Measurements from ENCODE around the gene CDKAL1. TPM values are rescaled to one million over a fixed set of nuclear protein-coding genes. Genes with fewer than 3 reads are reported as not detected.
"Not testable (repeated sequence)": the region's sequence is repeated elsewhere in the genome, so short reads cannot be mapped to it uniquely, and the experiment has no call there.

The CDKAL1 gene
- total and polyA plus RNA-seq, 2 donors: 9.8 to 19.9 TPM

DNA sequence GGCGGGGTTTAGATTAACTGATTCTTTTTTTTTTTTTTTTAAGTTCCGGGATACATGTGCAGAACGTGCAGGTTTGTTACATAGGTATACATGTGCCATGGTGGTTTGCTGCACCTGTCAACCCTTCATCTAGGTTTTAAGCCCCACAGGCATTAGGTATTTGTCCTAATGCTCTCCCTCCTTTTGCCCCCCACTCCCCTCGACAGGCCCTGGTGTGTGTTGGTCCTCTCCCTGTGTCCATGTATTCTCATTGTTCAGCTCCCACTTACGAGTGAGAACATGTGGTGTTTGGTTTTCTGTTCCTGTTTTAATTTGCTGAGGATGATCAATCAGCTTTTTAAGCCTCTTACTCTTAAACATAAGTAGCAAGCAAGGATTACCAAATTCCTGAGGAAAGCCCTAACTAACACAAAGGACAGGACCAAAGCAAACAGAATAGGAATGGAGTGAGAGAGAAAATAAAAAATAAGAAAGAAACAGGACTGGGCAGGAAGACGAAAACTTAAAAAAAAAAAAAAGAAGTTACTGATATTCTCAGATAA lies 558.0 kb downstream of the CDKAL1 start:
- 97% methylated on average over 6 of the region's 6 CpGs for WGBS
- H3K9me3 ChIP-seq (ENCODE audit: control insufficient read depth in 2 of 2, insufficient read depth in 1 of 2, low read length in 1 of 2); H3K27me3 ChIP-seq (ENCODE audit: control insufficient read depth in 2 of 2, insufficient read depth in 1 of 2, low read length in 1 of 2); H3K36me3 ChIP-seq (ENCODE audit: control insufficient read depth in 2 of 2, insufficient read depth in 2 of 2, low read length in 1 of 2); H3K27ac ChIP-seq (ENCODE audit: low read depth in 1 of 2, low read length in 1 of 2); H3K4me3 ChIP-seq (ENCODE audit: low read length in 2 of 2); DNase-seq (ENCODE audit: low read depth in 6 of 9, low spot score in 9 of 9); H3K4me1 ChIP-seq (ENCODE audit: control insufficient read depth in 2 of 2, insufficient read depth in 2 of 2, low read length in 2 of 2): not testable (repeated sequence)

DNA sequence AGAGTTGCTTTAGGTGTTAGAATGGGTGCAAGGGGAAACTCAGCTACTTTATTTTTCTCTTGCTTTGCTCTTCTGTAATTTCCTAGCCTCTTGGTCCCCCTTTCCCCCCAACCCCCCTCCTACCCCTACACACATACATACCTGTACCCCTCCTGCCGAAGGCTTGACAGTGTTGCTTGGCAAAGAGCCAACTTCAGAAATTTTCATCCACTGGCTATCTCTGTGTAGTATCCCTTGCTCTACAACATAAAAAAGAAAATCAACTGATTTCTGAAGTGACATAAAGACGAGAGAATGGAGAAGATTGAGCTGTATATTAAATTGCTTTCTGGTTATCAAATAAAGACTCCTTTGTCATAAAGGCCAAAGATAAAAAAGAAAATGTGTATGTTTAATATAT lies 561.2 kb downstream of the CDKAL1 start:
- no peak for DNase-seq (ENCODE audit: low read depth in 6 of 9, low spot score in 9 of 9)
- Histone ChIP-seq H3K27me3 (ENCODE audit: control insufficient read depth in 2 of 2, insufficient read depth in 1 of 2, low read length in 1 of 2) (no peaks in the 10 kb centered on the region), H3K36me3 (ENCODE audit: control insufficient read depth in 2 of 2, insufficient read depth in 2 of 2, low read length in 1 of 2) (no peaks in the 10 kb centered on the region), H3K4me1 (ENCODE audit: control insufficient read depth in 2 of 2, insufficient read depth in 2 of 2, low read length in 2 of 2) (no peaks in the 10 kb centered on the region), H3K27ac (ENCODE audit: low read depth in 1 of 2, low read length in 1 of 2) (no peak overlapping the region), H3K9me3 (ENCODE audit: control insufficient read depth in 2 of 2, insufficient read depth in 1 of 2, low read length in 1 of 2) (no peaks in the 10 kb centered on the region), H3K4me3 (ENCODE audit: low read length in 2 of 2) (no peak overlapping the region)
- WGBS: 93% methylated on average over 2 of the region's 2 CpGs

DNA sequence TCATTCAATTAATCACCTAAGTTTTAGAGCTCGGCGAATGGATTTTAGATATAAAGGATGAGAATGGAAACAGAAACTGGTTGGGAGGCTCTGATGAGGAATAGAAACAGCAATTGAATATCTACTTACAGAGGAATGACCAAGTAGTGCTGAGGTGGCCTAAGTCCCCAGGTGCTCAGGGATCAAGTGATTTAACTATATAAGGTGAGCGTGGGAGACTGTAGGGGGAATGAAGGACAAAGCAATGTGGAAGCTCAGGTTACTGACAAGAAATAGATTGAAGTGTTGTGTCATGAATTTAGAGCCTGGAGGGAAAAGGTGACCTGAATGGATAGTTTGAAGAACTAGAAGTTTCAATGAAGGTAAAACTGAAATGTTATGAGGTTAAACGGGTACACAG lies 563.9 kb downstream of the CDKAL1 start:
- no peak for DNase-seq (ENCODE audit: low read depth in 6 of 9, low spot score in 9 of 9)
- Histone ChIP-seq H3K27me3 (ENCODE audit: control insufficient read depth in 2 of 2, insufficient read depth in 1 of 2, low read length in 1 of 2) (no peaks in the 10 kb centered on the region), H3K9me3 (ENCODE audit: control insufficient read depth in 2 of 2, insufficient read depth in 1 of 2, low read length in 1 of 2) (no peaks in the 10 kb centered on the region), H3K36me3 (ENCODE audit: control insufficient read depth in 2 of 2, insufficient read depth in 2 of 2, low read length in 1 of 2) (no peaks in the 10 kb centered on the region), H3K4me1 (ENCODE audit: control insufficient read depth in 2 of 2, insufficient read depth in 2 of 2, low read length in 2 of 2) (peaks cover 0 to 7% of the 10 kb centered on the region in 2 donors), H3K27ac (ENCODE audit: low read depth in 1 of 2, low read length in 1 of 2) (no peak overlapping the region), H3K4me3 (ENCODE audit: low read length in 2 of 2) (no peak overlapping the region)
- 97% methylated on average over 4 of the region's 4 CpGs for WGBS

DNA sequence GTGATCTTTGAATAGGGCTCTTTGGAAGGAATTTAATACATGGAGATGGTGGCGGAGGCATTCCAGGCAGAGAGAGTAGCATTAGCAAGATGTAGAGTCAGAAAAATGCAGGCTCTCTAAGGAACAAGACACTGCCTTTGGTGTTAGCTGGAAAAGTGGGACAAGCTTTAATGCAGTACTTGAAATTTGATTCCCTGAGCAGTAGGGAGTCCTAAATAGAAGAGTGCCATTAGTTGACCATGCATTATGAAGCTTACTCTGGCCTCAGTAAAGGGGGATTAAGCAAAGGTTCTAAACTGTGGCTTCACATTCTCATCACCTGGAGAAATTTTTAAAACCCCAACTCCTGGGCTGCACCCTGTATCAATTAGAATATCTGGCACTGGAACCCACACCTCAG lies 564.5 kb downstream of the CDKAL1 start:
- Histone ChIP-seq H3K27ac (ENCODE audit: low read depth in 1 of 2, low read length in 1 of 2) (no peak overlapping the region), H3K27me3 (ENCODE audit: control insufficient read depth in 2 of 2, insufficient read depth in 1 of 2, low read length in 1 of 2) (no peaks in the 10 kb centered on the region), H3K36me3 (ENCODE audit: control insufficient read depth in 2 of 2, insufficient read depth in 2 of 2, low read length in 1 of 2) (no peaks in the 10 kb centered on the region), H3K4me3 (ENCODE audit: low read length in 2 of 2) (no peak overlapping the region), H3K4me1 (ENCODE audit: control insufficient read depth in 2 of 2, insufficient read depth in 2 of 2, low read length in 2 of 2) (peaks cover 0 to 7% of the 10 kb centered on the region in 2 donors), H3K9me3 (ENCODE audit: control insufficient read depth in 2 of 2, insufficient read depth in 1 of 2, low read length in 1 of 2) (no peaks in the 10 kb centered on the region)
- DNase-seq (ENCODE audit: low read depth in 6 of 9, low spot score in 9 of 9): no peak
- WGBS: 100% methylated on average over 1 of the region's 1 CpG

DNA sequence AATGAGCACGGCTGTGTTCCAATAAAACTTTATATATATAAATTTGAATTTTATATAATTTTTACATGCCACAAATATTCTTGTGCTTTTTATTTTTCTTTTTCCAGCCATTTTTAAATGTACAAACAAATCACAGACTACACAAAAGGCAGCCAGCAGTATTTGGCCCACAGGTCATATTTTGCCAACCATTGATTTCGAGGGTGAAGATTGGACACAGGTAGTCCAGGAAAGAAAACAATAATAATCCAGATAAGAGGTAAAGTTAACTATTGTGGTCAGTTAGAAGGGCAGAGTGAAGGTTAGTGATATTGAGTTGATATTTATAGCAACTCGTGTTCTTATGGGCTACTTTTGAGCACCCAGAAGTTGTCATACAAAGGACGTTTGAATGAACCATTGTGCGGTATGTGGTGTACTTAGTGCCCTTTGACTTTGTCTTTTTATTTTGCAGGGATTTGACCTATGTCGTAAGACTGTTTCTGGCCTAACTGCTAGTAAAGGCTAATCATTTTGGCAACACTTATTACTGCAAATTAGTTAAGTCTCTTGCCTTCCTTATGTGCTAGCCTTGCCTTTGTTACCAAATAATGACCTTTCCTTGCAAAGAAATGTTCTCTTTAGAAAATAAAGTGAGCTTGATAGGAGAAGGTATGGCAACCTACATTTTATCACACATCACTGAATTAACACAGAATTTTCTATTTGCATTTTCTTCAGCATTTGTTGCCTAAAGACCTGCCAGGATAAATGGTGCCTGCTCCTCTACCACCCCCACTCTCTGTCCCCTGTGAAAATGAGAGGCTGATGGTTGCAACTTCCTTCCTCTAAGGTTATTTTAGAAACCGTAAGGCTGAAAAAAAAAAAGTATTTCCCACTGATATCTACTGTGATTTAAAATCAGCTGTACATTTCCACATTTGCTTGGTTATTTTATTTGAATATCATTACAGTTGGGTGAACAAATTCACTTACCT lies 565.4 kb downstream of the CDKAL1 start:
- Histone ChIP-seq H3K27ac (ENCODE audit: low read depth in 1 of 2, low read length in 1 of 2) (no peak overlapping the region), H3K4me3 (ENCODE audit: low read length in 2 of 2) (no peak overlapping the region), H3K4me1 (ENCODE audit: control insufficient read depth in 2 of 2, insufficient read depth in 2 of 2, low read length in 2 of 2) (peaks cover 0 to 7% of the 10 kb centered on the region in 2 donors), H3K36me3 (ENCODE audit: control insufficient read depth in 2 of 2, insufficient read depth in 2 of 2, low read length in 1 of 2) (no peaks in the 10 kb centered on the region), H3K9me3 (ENCODE audit: control insufficient read depth in 2 of 2, insufficient read depth in 1 of 2, low read length in 1 of 2) (no peaks in the 10 kb centered on the region), H3K27me3 (ENCODE audit: control insufficient read depth in 2 of 2, insufficient read depth in 1 of 2, low read length in 1 of 2) (no peaks in the 10 kb centered on the region)
- 87% methylated on average over 7 of the region's 7 CpGs for WGBS
- DNase-seq (ENCODE audit: low read depth in 6 of 9, low spot score in 9 of 9): peak in 2 of 9 donors; percentile 10 to 27

DNA sequence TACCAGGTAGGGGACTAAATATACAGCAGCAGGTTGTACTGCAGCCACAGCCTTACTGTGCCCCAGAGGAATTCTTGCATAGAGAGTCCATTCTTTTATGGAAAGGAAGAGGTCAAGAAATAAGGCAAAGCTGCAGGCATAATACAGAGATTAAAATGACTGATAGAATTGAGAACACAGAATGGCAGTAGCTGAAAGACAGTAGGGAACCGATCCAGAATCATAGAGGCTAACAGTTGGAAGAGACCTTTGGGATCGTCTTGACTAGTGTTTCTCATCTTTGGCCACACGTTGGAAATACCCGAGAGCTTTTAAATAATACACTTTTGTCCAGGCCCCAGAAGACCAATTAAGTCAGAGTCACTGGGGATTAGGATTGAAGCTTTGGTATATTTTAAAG lies 566.7 kb downstream of the CDKAL1 start:
- no peak for DNase-seq (ENCODE audit: low read depth in 6 of 9, low spot score in 9 of 9)
- Histone ChIP-seq H3K36me3 (ENCODE audit: control insufficient read depth in 2 of 2, insufficient read depth in 2 of 2, low read length in 1 of 2) (no peaks in the 10 kb centered on the region), H3K27ac (ENCODE audit: low read depth in 1 of 2, low read length in 1 of 2) (no peak overlapping the region), H3K4me1 (ENCODE audit: control insufficient read depth in 2 of 2, insufficient read depth in 2 of 2, low read length in 2 of 2) (peaks cover 0 to 7% of the 10 kb centered on the region in 2 donors), H3K27me3 (ENCODE audit: control insufficient read depth in 2 of 2, insufficient read depth in 1 of 2, low read length in 1 of 2) (no peaks in the 10 kb centered on the region), H3K4me3 (ENCODE audit: low read length in 2 of 2) (no peak overlapping the region), H3K9me3 (ENCODE audit: control insufficient read depth in 2 of 2, insufficient read depth in 1 of 2, low read length in 1 of 2) (no peaks in the 10 kb centered on the region)
- WGBS: over 99% methylated on average over 4 of the region's 4 CpGs

DNA sequence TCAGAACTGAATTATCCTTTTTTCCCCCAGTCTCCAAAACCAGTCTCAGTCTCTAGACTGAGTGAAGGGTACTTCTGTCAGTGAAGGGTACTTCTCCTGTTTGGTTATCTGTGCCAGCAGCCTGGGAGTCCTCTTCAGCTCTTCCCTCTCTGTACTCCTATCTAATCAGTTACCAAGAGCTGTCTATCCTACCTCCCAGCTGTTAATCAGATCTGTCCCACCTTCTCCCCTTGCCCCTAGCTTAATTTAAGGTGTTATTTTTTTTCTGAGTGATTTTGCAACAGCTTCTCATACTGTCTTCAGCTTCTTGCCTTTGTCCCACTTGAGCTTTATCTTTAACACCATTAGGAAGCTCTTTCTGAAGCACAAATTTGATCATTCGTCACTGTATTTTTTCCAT lies 567.4 kb downstream of the CDKAL1 start:
- H3K4me3 ChIP-seq (ENCODE audit: low read length in 2 of 2): no peak overlapping the region
- no peak overlapping the region for H3K27ac ChIP-seq (ENCODE audit: low read depth in 1 of 2, low read length in 1 of 2)
- no peaks in the 10 kb centered on the region for H3K27me3 ChIP-seq (ENCODE audit: control insufficient read depth in 2 of 2, insufficient read depth in 1 of 2, low read length in 1 of 2)
- H3K36me3 ChIP-seq (ENCODE audit: control insufficient read depth in 2 of 2, insufficient read depth in 2 of 2, low read length in 1 of 2): no peaks in the 10 kb centered on the region
- no peaks in the 10 kb centered on the region for H3K9me3 ChIP-seq (ENCODE audit: control insufficient read depth in 2 of 2, insufficient read depth in 1 of 2, low read length in 1 of 2)
- H3K4me1 ChIP-seq (ENCODE audit: control insufficient read depth in 2 of 2, insufficient read depth in 2 of 2, low read length in 2 of 2): peaks cover 0 to 7% of the 10 kb centered on the region in 2 donors
- 99% methylated on average over 1 of the region's 1 CpG for WGBS
- DNase-seq (ENCODE audit: low read depth in 6 of 9, low spot score in 9 of 9): no peak

DNA sequence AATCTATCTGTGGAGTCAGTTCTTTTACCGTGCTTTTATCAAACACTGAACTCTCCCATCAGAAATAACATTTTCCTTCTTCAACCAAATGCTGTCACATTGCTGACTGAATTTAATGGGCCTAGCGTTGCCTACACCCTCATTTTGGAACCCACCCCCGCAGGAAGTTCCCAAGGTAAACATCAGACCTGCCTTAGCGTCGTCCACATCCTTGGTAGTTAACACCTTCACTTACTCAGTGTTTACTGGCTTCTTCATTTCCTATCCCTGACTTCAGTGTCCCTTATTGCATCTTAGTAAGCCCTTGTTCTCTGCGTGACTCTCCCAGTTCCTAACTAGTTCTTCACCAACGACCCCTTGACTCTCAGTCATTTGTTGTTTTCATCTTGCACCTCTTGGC lies 567.9 kb downstream of the CDKAL1 start:
- WGBS: 88% methylated on average over 7 of the region's 7 CpGs
- no peaks in the 10 kb centered on the region for H3K27me3 ChIP-seq (ENCODE audit: control insufficient read depth in 2 of 2, insufficient read depth in 1 of 2, low read length in 1 of 2)
- no peak overlapping the region for H3K27ac ChIP-seq (ENCODE audit: low read depth in 1 of 2, low read length in 1 of 2)
- DNase-seq (ENCODE audit: low read depth in 6 of 9, low spot score in 9 of 9): peak in 1 of 9 donors; percentile 21
- no peaks in the 10 kb centered on the region for H3K36me3 ChIP-seq (ENCODE audit: control insufficient read depth in 2 of 2, insufficient read depth in 2 of 2, low read length in 1 of 2)
- peaks cover 0 to 7% of the 10 kb centered on the region in 2 donors for H3K4me1 ChIP-seq (ENCODE audit: control insufficient read depth in 2 of 2, insufficient read depth in 2 of 2, low read length in 2 of 2)
- no peak overlapping the region for H3K4me3 ChIP-seq (ENCODE audit: low read length in 2 of 2)
- no peaks in the 10 kb centered on the region for H3K9me3 ChIP-seq (ENCODE audit: control insufficient read depth in 2 of 2, insufficient read depth in 1 of 2, low read length in 1 of 2)

DNA sequence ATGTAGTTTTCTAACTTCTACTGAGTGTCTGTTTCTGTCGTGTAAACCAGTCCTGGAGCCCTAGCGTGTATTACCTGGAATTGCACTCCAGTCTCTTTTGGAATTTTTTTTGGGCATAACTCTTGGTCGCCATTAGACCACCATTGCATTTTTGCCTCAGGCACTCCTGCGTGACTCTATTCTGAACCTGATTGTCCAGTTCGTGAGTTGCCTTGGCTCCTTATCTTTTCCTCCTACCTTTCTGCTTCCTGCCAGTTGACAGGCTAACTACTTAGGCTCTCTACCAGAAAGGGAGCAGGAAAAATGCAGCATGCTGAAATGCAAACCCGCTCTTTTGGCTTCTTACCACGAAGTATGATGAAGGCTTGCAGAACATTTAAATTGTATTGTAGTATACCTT lies 568.4 kb downstream of the CDKAL1 start:
- Histone ChIP-seq H3K4me1 (ENCODE audit: control insufficient read depth in 2 of 2, insufficient read depth in 2 of 2, low read length in 2 of 2) (peaks cover 0 to 7% of the 10 kb centered on the region in 2 donors), H3K27me3 (ENCODE audit: control insufficient read depth in 2 of 2, insufficient read depth in 1 of 2, low read length in 1 of 2) (no peaks in the 10 kb centered on the region), H3K27ac (ENCODE audit: low read depth in 1 of 2, low read length in 1 of 2) (no peak overlapping the region), H3K4me3 (ENCODE audit: low read length in 2 of 2) (no peak overlapping the region), H3K36me3 (ENCODE audit: control insufficient read depth in 2 of 2, insufficient read depth in 2 of 2, low read length in 1 of 2) (no peaks in the 10 kb centered on the region), H3K9me3 (ENCODE audit: control insufficient read depth in 2 of 2, insufficient read depth in 1 of 2, low read length in 1 of 2) (no peaks in the 10 kb centered on the region)
- DNase-seq (ENCODE audit: low read depth in 6 of 9, low spot score in 9 of 9): no peak
- WGBS: over 99% methylated on average over 7 of the region's 7 CpGs

All from thymus (tissue), 11 donors.